GM10248 (cell line): ENCODE results near the gene MYO1C.

ENCODE experiments used
- CTCF ChIA-PET: fragments of 300-600 bp; sonication (Branson Sonifier 250); formaldehyde crosslinking; extraction: SDS; loops from one replicate; lab custom pipeline; 2021; ENCODE audit warnings: antibody characterized with exemption; lab: Yijun Ruan, JAX
- POLR2A ChIA-PET: fragments of 350-650 bp; sonication (Branson Sonifier 250); formaldehyde crosslinking; extraction: SDS; loops from one replicate; lab custom pipeline; 2020; ENCODE audit warnings: antibody characterized with exemption; lab: Yijun Ruan, JAX
- DNase-seq: peaks from one replicate; pipeline ENCODE4 v3.0.0; 2012; ENCODE audit errors: extremely low spot score
- TF ChIP-seq, protein P1 (sequence below): IDR thresholded peaks from 2 replicates; pipeline ENCODE4 v1.5.1; 2012; ENCODE audit warnings: mild to moderate bottlenecking, low read depth; ENCODE audit errors: extremely low read depth, missing control alignments, control extremely low read depth

Gene MYO1C

DNA sequence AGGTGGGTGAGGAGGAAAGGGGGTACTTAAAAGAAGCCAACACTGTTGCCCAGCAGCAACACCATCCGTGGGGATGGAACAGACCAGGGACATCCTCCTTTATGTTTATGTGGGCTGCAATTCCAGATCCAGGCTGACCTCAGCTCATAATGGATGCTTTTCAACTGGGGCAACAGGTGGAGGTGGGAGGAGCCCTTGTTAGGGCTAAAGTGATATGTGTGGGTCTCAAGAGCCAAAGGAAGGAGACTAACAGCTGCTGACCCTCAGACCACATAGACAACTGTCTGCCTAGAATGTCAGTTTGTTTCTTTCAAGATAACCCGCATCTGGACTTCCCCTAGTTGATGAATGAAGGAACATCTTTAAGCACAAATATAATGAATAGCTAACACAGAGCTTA, 25.9 kb upstream of the MYO1C start:
- POLR2A ChIA-PET: no interaction called here
- TF ChIP-seq, protein P1, sequence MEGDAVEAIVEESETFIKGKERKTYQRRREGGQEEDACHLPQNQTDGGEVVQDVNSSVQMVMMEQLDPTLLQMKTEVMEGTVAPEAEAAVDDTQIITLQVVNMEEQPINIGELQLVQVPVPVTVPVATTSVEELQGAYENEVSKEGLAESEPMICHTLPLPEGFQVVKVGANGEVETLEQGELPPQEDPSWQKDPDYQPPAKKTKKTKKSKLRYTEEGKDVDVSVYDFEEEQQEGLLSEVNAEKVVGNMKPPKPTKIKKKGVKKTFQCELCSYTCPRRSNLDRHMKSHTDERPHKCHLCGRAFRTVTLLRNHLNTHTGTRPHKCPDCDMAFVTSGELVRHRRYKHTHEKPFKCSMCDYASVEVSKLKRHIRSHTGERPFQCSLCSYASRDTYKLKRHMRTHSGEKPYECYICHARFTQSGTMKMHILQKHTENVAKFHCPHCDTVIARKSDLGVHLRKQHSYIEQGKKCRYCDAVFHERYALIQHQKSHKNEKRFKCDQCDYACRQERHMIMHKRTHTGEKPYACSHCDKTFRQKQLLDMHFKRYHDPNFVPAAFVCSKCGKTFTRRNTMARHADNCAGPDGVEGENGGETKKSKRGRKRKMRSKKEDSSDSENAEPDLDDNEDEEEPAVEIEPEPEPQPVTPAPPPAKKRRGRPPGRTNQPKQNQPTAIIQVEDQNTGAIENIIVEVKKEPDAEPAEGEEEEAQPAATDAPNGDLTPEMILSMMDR: no peak
- no peak for DNase-seq
- CTCF ChIA-PET: interaction anchor here (1.0 to 3.6 kb wide), 7 partner anchors 9 to 153 kb away, joined by 3 to 36 read pairs (median 7); no protein-coding TSS in a partner anchor

DNA sequence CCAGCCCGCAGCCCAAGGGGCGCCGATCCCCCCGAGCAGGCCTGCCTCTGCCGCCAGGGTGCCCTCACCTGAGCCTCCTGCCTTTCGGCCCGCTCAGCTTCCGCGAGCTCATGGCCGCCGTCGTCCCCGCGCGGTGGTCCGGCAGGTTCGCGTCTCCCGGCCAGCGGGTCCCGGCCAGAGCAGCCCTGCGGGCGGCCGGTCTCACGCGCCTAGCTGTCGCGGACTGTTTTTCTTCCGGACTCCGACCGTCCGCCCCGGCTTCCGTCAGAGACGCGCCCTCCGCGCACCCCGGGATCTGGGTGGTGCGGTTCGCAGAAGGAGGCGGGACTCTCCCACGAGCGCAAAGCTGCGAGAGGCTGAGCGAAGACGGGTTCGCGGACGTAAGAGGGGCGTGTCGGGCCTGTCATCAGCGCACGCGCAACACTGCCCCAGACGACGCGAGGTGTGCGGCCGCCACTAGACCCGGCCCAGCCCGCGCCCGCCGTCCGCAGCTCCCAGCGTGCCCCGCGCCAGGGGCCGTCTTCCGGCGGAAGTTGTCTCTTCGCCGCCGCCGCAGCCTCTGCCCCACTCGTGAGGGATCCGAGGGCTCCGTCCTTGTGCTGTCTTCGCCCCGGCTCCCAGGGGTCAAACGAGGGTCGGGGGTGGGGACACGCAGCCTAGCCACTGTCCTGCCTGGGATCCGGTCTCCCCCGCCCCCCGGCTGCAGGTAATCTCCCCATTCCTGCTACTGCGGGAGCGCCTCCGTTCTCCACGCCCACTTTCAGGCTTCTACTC, 24.1 kb upstream of the MYO1C start, which contains the start of gene INPP5K:
Gene INPP5K (minus strand): TSS at position 225 of the 774 bp plus-strand sequence. CDS start 113 bp downstream, at position 112.
- TF ChIP-seq, protein P1: no peak
- POLR2A ChIA-PET: interaction anchor here (0.5 to 1.2 kb wide), 9 partner anchors 12 to 553 kb away, joined by 3 to 6 read pairs (median 4); no protein-coding TSS in a partner anchor

DNA sequence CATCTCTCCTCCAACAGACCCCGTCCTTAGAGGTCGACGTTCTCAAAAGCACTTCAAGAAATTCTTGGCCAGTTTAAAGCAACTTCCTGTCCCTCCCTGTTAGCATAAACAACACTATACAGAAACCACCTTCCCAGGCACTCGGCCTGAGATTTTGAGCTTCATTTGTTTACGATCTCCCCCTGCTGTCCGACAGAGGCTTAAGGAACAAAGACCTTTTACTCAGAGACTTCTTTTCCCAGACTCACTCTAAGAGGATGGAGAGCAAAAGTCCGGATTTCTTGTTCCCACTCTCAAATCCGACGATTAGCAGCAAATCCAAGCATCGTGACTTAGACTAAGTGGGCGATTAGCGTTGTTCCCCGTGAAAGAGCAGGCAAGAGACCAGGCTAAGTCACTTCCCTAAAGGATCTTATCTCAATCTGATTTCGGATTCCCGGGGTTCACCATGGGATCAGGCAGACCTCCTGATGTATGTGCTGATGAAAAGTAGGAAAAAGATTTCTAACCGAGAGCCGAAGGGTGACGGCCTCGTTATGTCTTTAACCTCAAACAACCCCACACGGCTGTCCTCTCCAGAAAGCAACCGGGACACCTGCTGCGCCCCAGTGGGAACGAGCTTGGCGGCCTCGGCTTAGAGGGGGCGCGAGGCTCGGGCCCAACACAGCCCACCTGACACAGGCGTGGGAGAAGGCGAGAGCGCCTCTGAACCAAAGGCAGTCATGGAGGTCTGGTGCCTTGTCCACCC, 23.3 kb upstream of the MYO1C start:
- POLR2A ChIA-PET: interaction anchor here (0.5 to 1.2 kb wide), 5 partner anchors 11 to 127 kb away, joined by 3 to 6 read pairs (median 5); no protein-coding TSS in a partner anchor
- CTCF ChIA-PET: interaction anchor here (0.6 to 3.6 kb wide), 33 partner anchors 11 to 393 kb away, joined by 3 to 80 read pairs (median 6); partner anchors contain the start of genes CRK, MYO1C, RILP and TRARG1
- TF ChIP-seq, protein P1: peak; percentile 76
- peak; percentile 77 for DNase-seq

More for the DNA sequence above, 24.1 kb upstream of the MYO1C start, which contains the start of gene INPP5K:
- CTCF ChIA-PET: interaction anchor here (0.7 to 3.6 kb wide), 25 partner anchors 12 to 394 kb away, joined by 3 to 80 read pairs (median 8); partner anchors contain the start of genes MYO1C, RILP and TRARG1
- peak; percentile 99 for DNase-seq

DNA sequence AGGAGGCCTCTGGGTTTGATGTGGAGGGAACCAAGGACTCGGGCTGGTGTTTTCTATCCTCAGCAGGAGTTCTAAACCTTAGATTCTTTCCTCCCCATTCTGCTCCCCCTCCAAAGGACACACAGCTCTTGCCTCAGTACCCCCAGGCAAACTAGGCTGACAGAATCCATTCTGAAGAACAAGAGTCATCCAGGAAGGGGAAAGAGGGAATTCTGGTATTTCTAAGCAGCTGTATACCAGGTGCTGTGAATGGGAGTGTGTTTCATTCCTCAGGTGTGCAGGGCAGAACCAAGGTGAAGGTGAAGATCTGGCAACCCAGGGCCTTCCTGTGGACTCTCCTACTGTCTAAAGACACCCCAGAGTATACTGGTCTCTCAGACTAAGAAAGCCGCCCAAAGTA, 19.9 kb upstream of the MYO1C start:
- TF ChIP-seq, protein P1: no peak
- ChIA-PET CTCF (interaction anchor here (1.2 to 2.3 kb wide), 4 partner anchors 10 to 147 kb away, joined by 3 to 13 read pairs (median 4); no protein-coding TSS in a partner anchor), POLR2A (no interaction called here)
- no peak for DNase-seq

GRCh38 chr17:1511756-1512321, 19.4 kb upstream of the MYO1C start:
- TF ChIP-seq, protein P1: no peak
- ChIA-PET POLR2A (no interaction called here), CTCF (interaction anchor here (1.7 to 2.3 kb wide), 2 partner anchors 14 to 147 kb away, joined by 4 to 13 read pairs; no protein-coding TSS in a partner anchor)
- no peak for DNase-seq
